H1 (cell line): ENCODE measurements around the gene MS4A18. TPM values are rescaled to one million over a fixed set of nuclear protein-coding genes. Genes with fewer than 3 reads are reported as not detected.

Experiments
- CTCF ChIA-PET: fragments of 300-600 bp; sonication (Branson Sonifier 250); formaldehyde crosslinking; loops from one replicate; lab custom pipeline; 2021; ENCODE audit not compliant: partially characterized antibody; lab: Charles Lee
- POLR2A ChIA-PET: fragments of 300-600 bp; sonication (Branson Sonifier 250); formaldehyde crosslinking; loops from one replicate; lab custom pipeline; 2021; ENCODE audit warnings: inconsistent platforms; ENCODE audit not compliant: partially characterized antibody; lab: Charles Lee
- DNase-seq, 2 experiments: peaks; one replicate each; pipeline versions ENCODE4 v3.0.0 to v3.0.0-alpha.2; 2010 to 2022; ENCODE audit warnings: low spot score in 2 of 2, low read depth in 1 of 2, mixed read lengths in 1 of 2
- FAIRE-seq: peaks from 2 replicates; lab custom pipeline; 2011; peaks lifted over from hg19 to GRCh38; lab: Jason Lieb, UNC
- H2AFZ ChIP-seq: 2 replicates; pipeline ENCODE4 v1.8.1; 2012; ENCODE audit warnings: low read length, inconsistent platforms
- H2AK5ac ChIP-seq: 2 replicates; pipeline ENCODE4 v1.6.1; 2013; ENCODE audit warnings: low read depth, low read length
- H2BK120ac ChIP-seq: replicated peaks from 2 replicates; pipeline ENCODE3; 2013; ENCODE audit warnings: low read depth, low read length, inconsistent platforms
- H2BK12ac ChIP-seq: 2 replicates; pipeline ENCODE4 v1.6.1; 2013; ENCODE audit warnings: low read depth, low read length
- H2BK15ac ChIP-seq: 2 replicates; pipeline ENCODE4 v1.6.1; 2013; ENCODE audit warnings: low read length
- H2BK20ac ChIP-seq: 2 replicates; pipeline ENCODE4 v1.6.1; 2013; ENCODE audit warnings: low read length
- H2BK5ac ChIP-seq: 2 replicates; pipeline ENCODE4 v1.6.1; 2013; ENCODE audit warnings: low read depth, low read length
- H3K14ac ChIP-seq: 2 replicates; pipeline ENCODE4 v1.6.1; 2013; ENCODE audit warnings: inconsistent platforms; ENCODE audit not compliant: insufficient read length
- H3K18ac ChIP-seq: 2 replicates; pipeline ENCODE4 v1.6.1; 2013; ENCODE audit warnings: low read length; ENCODE audit errors: extremely low read depth
- H3K23ac ChIP-seq: 2 replicates; pipeline ENCODE4 v1.6.1; 2013; ENCODE audit warnings: inconsistent platforms; ENCODE audit not compliant: insufficient read length
- H3K23me2 ChIP-seq: 2 replicates; pipeline ENCODE4 v1.6.1; 2013; ENCODE audit warnings: low read depth, low read length
- H3K27ac ChIP-seq: 2 replicates; pipeline ENCODE4 v1.6.1; 2011; ENCODE audit warnings: low read depth, low read length, inconsistent platforms
- H3K27me3 ChIP-seq, 4 experiments: replicated peaks in 1 of 4; 1 replicate in 1 of 4; 2 replicates in 3 of 4; pipeline versions ENCODE4 v1.6.1 to v1.8.1; 2011 to 2013; ENCODE audit warnings: low read length in 3 of 4, mild to moderate bottlenecking in 3 of 4, inconsistent platforms in 2 of 4, mixed read lengths in 2 of 4, moderate library complexity in 1 of 4; ENCODE audit not compliant: control insufficient read depth in 3 of 4, insufficient read depth in 3 of 4; ENCODE audit errors: extremely low read depth in 1 of 4
- H3K36me3 ChIP-seq, 4 experiments: 2 replicates each; pipeline versions ENCODE4 v1.6.1 to v1.8.1; 2011 to 2013; ENCODE audit warnings: mild to moderate bottlenecking in 4 of 4, low read length in 3 of 4, moderate library complexity in 2 of 4, control low read depth in 1 of 4, inconsistent platforms in 1 of 4; ENCODE audit not compliant: insufficient read depth in 4 of 4, control insufficient read depth in 2 of 4
- H3K4ac ChIP-seq: replicated peaks from 2 replicates; pipeline ENCODE3; 2013; ENCODE audit warnings: low read length, low read depth, mixed read lengths, inconsistent platforms; ENCODE audit not compliant: insufficient read length
- H3K4me1 ChIP-seq, 4 experiments: replicated peaks in 1 of 4; 1 replicate in 1 of 4; 2 replicates in 3 of 4; pipeline versions ENCODE4 v1.6.1 to v1.8.1; 2011 to 2013; ENCODE audit warnings: low read length in 3 of 4, inconsistent platforms in 2 of 4, mixed read lengths in 1 of 4; ENCODE audit not compliant: insufficient read depth in 4 of 4, control insufficient read depth in 3 of 4
- H3K4me2 ChIP-seq, 2 experiments: 2 replicates each; pipeline versions ENCODE4 v1.6.1 to v1.8.1; 2011 to 2013; ENCODE audit warnings: low read depth in 2 of 2, low read length in 2 of 2, control low read depth in 1 of 2, inconsistent platforms in 1 of 2, mild to moderate bottlenecking in 1 of 2; ENCODE audit not compliant: insufficient read depth in 1 of 2
- H3K4me3 ChIP-seq, 4 experiments: fragments of 200-600, 300-600 bp in 1 of 4; sonication (generic), shearing (Covaris generic), sonication (Bioruptor Twin) in 1 of 4; 2 replicates each; pipeline versions ENCODE4 v1.5.1 to v1.8.1; 2011 to 2016; ENCODE audit warnings: low read length in 4 of 4, low read depth in 3 of 4, control low read depth in 2 of 4, inconsistent platforms in 2 of 4, mild to moderate bottlenecking in 2 of 4, mixed read lengths in 1 of 4, moderate library complexity in 1 of 4; ENCODE audit not compliant: insufficient read depth in 2 of 4; ENCODE audit errors: extremely low read depth in 1 of 4
- H3K56ac ChIP-seq: replicated peaks from 2 replicates; pipeline ENCODE3; 2013; ENCODE audit warnings: low read depth, mild to moderate bottlenecking, mixed read lengths, low read length, inconsistent platforms; ENCODE audit not compliant: insufficient read length
- H3K79me1 ChIP-seq: 2 replicates; pipeline ENCODE4 v1.6.1; 2013; ENCODE audit warnings: low read depth, low read length, control low read depth
- H3K79me2 ChIP-seq, 2 experiments: 2 replicates each; pipeline versions ENCODE4 v1.6.1 to v1.8.1; 2012 to 2013; ENCODE audit warnings: low read length in 2 of 2, mild to moderate bottlenecking in 2 of 2, inconsistent platforms in 1 of 2; ENCODE audit not compliant: insufficient read depth in 2 of 2, control insufficient read depth in 1 of 2
- H3K9ac ChIP-seq, 4 experiments: replicated peaks in 1 of 4; 1 replicate in 1 of 4; 2 replicates in 3 of 4; pipeline versions ENCODE4 v1.6.1 to v1.8.1; 2011 to 2013; ENCODE audit warnings: low read depth in 3 of 4, low read length in 3 of 4, control low read depth in 2 of 4, mild to moderate bottlenecking in 2 of 4, moderate library complexity in 2 of 4, inconsistent platforms in 1 of 4; ENCODE audit errors: extremely low read depth in 1 of 4
- H3K9me3 ChIP-seq, 2 experiments: 2 replicates each; pipeline versions ENCODE4 v1.6.1 to v1.8.1; 2012 to 2013; ENCODE audit warnings: mild to moderate bottlenecking in 2 of 2, moderate library complexity in 2 of 2, control low read depth in 1 of 2, inconsistent platforms in 1 of 2, low read depth in 1 of 2, low read length in 1 of 2, mixed read lengths in 1 of 2; ENCODE audit not compliant: insufficient read depth in 2 of 2
- H4K20me1 ChIP-seq, 2 experiments: replicated peaks in 1 of 2; 2 replicates each; pipeline versions ENCODE3 to v1.8.1; 2011 to 2013; ENCODE audit warnings: inconsistent platforms in 2 of 2, low read length in 2 of 2, mild to moderate bottlenecking in 1 of 2; ENCODE audit not compliant: insufficient read depth in 2 of 2, control insufficient read depth in 1 of 2
- H4K5ac ChIP-seq: 2 replicates; pipeline ENCODE4 v1.6.1; 2013; ENCODE audit warnings: low read length, low read depth, mixed read lengths, inconsistent platforms; ENCODE audit not compliant: insufficient read length
- H4K8ac ChIP-seq: 2 replicates; pipeline ENCODE4 v1.8.0; 2013; ENCODE audit warnings: mild to moderate bottlenecking, moderate library complexity, low read length, inconsistent platforms; ENCODE audit not compliant: insufficient read depth; ENCODE audit errors: extremely low read depth
- H4K91ac ChIP-seq: replicated peaks from 2 replicates; pipeline ENCODE3; 2013; ENCODE audit warnings: low read length, mixed read lengths, inconsistent platforms; ENCODE audit not compliant: insufficient read length
- MAFK ChIP-seq: IDR thresholded peaks from 2 replicates; pipeline ENCODE4 v1.6.1; 2012; ENCODE audit warnings: low read depth, mild to moderate bottlenecking, improper control_type of control experiment, low read length
- WGBS, 2 experiments: shearing (Covaris generic) in 1 of 2; methylation state at CpG; one replicate each; pipeline versions ENCODE4 v1.1.6 to v1.1.7; 2013 to 2015; ENCODE audit warnings: low lambda C conversion rate in 2 of 2, mixed read lengths in 2 of 2, inconsistent platforms in 1 of 2, low coverage in 1 of 2, missing lambda C conversion rate in 1 of 2; ENCODE audit not compliant: insufficient replicate concordance in 2 of 2, insufficient coverage in 1 of 2, insufficient read length in 1 of 2; ENCODE audit errors: extremely low coverage in 1 of 2, missing lambda C conversion rate in 1 of 2; 5-methylcytosine and 5-hydroxymethylcytosine counted together
- polyA plus RNA-seq, 7 experiments: library from polyadenylated mRNA; depleted of rRNA in 3 of 7; stranded (reverse) in 5 of 7; unstranded in 2 of 7; fragments of >200 nt in 5 of 7; fragments of 200-250 nt in 2 of 7; gene quantifications; 1 replicate in 5 of 7; 2 replicates in 1 of 7; 4 replicates in 1 of 7; pipeline versions ENCODE4 v1.2.1 to v1.2.3, GENCODE V29; 2011 to 2013; ENCODE audit warnings: missing spikeins in 2 of 7, mixed read lengths in 2 of 7
- total RNA-seq: library from RNA; stranded (reverse); fragmentation: NEBNext Ultra II Directional; extraction: Animal tissue kit (Norgen Biotek cat#: 25700); gene quantifications from 2 replicates; pipeline ENCODE4 v1.2.1, GENCODE V29; 2021

The MS4A18 gene
- total and polyA plus RNA-seq, 2 of the 8 experiments (the other 6 are each of a cell fraction or from before 2014, with no cell fraction given), result not detected

- no peak overlapping the region for H3K14ac ChIP-seq
- no peak overlapping the region for H3K4me3 ChIP-seq
- no peak overlapping the region for H2BK15ac ChIP-seq
- no peak overlapping the region for H2BK12ac ChIP-seq
- H4K8ac ChIP-seq, result no peak overlapping the region
- no peak overlapping the region for H4K5ac ChIP-seq
- no peak overlapping the region for H4K91ac ChIP-seq
- H3K23ac ChIP-seq, result no peak overlapping the region
- 92% methylated on average over 16 of the region's 16 CpGs; no CpG with 5 or more reads in 1 of the 2 experiments for WGBS, 2 experiments
- no peak overlapping the region for H3K56ac ChIP-seq
- DNase-seq (no peak), FAIRE-seq (no peak)
- no peak overlapping the region for H2AK5ac ChIP-seq
- H3K27me3 ChIP-seq, result peaks cover 0 to 11% (median 5%) of the 10 kb centered on the region in 4 experiments; a peak in 3 of 7 replicates
- H3K4ac ChIP-seq, result no peak overlapping the region
- no peaks in the 10 kb centered on the region for H4K20me1 ChIP-seq
- H2BK20ac ChIP-seq, result no peak overlapping the region
- no peak overlapping the region for H3K9ac ChIP-seq
- ChIA-PET CTCF (interaction anchor here (0.7 to 11.8 kb wide), 7 partner anchors 8 to 127 kb away, joined by 3 to 145 read pairs (median 4); no protein-coding TSS in a partner anchor), POLR2A (no interaction called here)
- no peak overlapping the region for H2AFZ ChIP-seq
- H3K4me1 ChIP-seq, result no peaks in the 10 kb centered on the region; a peak in 2 of 7 replicates
- H3K79me1 ChIP-seq, result no peaks in the 10 kb centered on the region
- H3K9me3 ChIP-seq, result no peaks in the 10 kb centered on the region; a peak in 1 of 4 replicates
- no peaks in the 10 kb centered on the region for H3K36me3 ChIP-seq
- no peaks in the 10 kb centered on the region for H3K79me2 ChIP-seq
- no peak overlapping the region for H3K18ac ChIP-seq
- no peaks in the 10 kb centered on the region for H3K23me2 ChIP-seq
- no peak overlapping the region for H3K27ac ChIP-seq
- H2BK120ac ChIP-seq, result no peak overlapping the region
- H2BK5ac ChIP-seq, result no peak overlapping the region
- no peak overlapping the region for H3K4me2 ChIP-seq
- TF ChIP-seq MAFK, result no peak
These were observed 47.5 kb downstream of the MS4A18 start for GRCh38 chr11:60771879-60772525.
